RPMI8226 (cell line): ENCODE data around the gene PIGQ.
A peak's percentile ranks its signal among the peaks of the same experiment; 100 is the strongest.

ENCODE experiments used
- DNase-seq: peaks from one replicate; pipeline ENCODE4 v3.0.0-alpha.2; 2015

The PIGQ gene

DNA sequence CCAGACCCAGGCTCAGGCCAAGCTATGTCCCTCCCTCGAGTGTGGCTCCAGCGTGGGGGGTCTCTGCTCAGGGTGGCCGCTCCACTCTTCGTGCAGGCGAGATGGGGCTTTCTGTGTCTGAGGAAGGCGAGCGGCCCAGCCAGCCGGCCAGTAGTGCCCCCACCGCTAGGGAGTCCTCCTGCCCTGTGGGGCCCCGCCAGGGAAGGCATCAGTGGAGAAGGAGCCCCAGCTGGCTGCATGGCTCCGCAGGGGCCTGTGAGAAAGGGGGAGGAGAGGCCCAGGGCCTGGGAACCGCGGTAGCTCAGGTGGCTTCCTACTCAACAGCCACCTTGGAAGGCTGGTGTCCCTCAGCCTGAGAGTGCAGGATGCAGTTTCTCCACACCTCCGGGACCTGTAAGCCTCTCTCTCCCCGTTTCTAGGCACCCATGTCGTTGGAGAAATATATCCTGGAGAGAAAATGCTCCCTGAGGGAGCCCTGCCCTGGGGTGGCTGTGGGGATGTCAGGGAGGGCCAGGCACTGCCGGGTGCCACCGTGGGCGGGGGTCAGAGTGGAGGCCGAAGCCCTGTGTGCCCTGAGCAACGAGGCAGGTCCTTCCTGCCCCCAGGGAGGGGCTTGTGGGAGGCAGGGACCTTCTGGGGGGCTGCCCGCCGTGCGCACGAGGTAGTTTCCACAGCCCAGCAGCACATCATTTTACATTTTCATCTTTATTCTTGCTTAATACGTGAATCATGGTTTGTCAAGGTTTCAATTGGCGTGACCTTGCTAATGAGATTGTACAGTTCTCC, 3.3 kb downstream of the PIGQ start:
- no peak for DNase-seq

DNA sequence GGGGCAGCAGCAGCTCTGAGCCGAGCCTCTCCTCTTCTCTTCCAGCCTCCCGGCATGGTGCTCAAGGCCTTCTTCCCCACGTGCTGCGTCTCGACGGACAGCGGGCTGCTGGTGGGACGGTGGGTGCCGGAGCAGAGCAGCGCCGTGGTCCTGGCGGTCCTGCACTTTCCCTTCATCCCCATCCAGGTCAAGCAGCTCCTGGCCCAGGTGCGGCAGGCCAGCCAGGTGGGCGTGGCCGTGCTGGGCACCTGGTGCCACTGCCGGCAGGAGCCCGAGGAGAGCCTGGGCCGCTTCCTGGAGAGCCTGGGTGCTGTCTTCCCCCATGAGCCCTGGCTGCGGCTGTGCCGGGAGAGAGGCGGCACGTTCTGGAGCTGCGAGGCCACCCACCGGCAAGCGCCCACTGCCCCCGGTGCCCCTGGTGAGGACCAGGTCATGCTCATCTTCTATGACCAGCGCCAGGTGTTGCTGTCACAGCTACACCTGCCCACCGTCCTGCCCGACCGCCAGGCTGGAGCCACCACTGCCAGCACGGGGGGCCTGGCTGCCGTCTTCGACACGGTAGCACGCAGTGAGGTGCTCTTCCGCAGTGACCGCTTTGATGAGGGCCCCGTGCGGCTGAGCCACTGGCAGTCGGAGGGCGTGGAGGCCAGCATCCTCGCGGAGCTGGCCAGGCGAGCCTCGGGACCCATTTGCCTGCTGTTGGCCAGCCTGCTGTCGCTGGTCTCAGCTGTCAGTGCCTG, 4.4 kb downstream of the PIGQ start:
- no peak for DNase-seq

DNA sequence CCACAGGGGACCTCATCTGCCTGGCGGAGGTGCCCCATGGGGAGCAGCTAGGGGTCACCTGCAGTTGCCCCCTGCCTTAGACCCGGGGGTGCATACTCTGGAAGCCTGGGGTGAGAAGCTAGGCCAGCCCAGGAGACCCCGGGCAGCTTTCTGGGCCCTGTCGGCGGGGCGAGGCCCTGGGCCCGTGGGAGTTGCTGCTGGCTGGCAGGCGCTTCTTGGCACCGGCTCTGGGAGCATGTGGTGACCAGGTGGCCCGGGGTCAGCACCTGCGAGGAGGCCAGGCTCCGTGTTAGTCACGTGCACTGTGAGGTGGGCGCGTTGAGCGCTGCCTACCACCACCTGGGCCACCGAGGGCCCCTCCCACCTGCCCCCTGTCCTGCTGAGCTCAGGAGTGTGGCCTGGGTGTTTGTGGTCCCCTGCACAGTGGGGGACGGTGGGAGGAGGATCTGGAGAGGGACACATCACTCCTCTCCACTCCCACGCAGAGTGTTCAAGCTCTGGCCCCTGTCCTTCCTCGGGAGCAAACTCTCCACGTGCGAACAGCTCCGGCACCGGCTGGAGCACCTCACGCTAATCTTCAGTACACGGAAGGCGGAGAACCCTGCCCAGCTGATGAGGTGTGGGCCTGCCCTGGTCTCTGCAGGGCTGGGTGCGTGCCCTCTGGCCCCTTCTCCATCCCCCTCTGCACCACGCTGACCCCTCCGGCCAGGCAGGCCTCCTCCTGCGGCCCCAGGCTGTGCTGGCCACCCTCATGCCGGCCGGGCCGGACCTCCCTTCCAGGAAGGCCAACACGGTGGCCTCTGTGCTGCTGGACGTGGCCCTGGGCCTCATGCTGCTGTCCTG, 5.8 kb downstream of the PIGQ start:
- DNase-seq, result no peak

DNA sequence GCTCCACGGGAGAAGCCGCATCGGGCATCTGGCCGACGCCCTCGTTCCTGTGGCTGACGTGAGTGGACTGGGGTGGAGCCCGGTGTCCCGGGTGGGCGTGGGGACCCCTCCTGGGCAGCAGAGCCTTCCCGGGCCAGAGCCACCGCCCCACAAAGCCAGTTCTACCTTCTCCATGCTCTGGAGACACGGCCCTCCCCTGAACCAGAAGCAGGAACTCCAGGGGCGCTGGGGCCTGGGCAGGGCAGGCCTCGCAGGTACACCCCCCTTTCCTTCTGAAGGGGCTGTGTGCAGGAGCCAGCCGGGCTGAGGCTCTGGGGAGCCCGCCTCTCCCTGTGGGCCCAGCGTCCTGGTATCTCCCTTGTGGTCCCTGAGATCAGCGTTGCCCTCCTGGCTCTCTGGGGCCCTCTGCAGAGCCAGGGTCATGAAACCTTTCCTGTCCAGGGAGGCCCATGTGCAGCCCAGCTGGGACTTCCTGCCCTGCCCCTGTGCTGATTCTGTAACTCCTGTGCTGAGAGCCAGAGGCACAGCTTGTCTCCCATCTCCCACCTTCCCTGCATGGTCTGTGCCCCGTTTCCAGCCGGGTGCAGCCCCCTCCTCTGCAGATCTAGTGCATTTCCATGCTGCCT, 6.5 kb downstream of the PIGQ start:
- no peak for DNase-seq

DNA sequence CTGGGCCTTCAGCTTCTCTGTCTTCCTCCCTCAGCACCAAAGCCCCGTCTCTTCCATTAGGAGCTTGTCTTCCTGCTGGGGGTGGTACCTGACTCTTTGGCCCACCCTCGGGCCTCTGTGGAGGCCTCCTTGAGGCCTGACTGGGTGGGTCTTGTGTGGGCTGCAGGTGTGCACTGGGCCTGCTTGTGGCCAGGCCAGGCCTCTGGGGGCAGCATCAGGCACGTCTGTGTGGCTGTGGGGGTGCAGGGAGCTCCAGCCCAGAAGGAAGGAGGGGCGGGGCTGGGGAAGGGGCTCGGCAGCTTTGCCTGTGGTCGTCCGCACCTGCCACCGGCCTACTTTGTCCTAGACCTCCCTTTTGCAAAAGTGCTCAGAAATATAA, 7.0 kb downstream of the PIGQ start:
- DNase-seq, result no peak

DNA sequence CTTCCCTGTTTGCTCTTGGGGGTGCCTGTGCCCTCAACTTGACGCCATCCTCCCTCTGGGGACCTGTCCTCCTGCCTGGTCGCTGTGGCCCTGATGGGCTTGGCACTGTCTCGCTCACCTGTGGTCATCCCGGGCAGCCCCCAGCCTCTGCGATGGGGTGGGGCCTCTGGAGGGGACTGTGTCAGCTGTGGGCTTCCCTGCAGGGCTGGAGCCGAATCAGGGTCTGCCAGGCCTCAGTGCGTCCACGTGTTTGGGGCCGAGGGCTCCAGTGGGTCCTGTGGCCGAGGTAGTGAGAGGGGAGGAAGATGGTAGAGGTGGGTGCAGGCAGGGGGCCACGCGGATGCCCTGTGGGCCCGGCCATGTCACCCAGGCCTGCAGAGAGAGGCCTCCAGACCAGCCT, 8.0 kb downstream of the PIGQ start:
- DNase-seq, result no peak

DNA sequence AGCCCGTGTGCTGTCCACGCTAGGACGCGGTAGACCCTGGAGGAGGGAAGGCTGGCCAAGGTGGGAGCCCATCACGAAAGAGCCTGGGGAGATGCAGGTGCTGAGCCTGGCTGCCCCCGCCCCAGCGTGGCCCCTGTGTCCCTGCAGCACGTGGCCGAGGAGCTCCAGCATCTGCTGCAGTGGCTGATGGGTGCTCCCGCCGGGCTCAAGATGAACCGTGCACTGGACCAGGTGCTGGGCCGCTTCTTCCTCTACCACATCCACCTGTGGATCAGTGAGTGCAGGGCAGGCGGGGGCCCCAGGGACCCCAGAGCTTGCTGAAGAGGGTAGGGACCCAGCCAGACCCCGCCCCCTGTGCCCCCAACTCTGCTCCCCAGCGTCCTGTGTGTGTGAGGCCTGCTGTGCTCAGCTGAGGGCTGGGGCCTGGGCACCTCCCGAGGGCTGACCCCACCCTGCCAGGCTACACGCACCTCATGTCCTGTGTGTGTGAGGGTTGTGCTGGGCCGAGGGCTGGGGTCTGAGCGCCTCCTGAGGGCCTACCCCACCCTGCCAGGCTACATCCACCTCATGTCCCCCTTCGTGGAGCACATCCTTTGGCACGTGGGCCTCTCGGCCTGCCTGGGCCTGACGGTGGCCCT, 8.6 kb downstream of the PIGQ start:
- DNase-seq, result no peak

DNA sequence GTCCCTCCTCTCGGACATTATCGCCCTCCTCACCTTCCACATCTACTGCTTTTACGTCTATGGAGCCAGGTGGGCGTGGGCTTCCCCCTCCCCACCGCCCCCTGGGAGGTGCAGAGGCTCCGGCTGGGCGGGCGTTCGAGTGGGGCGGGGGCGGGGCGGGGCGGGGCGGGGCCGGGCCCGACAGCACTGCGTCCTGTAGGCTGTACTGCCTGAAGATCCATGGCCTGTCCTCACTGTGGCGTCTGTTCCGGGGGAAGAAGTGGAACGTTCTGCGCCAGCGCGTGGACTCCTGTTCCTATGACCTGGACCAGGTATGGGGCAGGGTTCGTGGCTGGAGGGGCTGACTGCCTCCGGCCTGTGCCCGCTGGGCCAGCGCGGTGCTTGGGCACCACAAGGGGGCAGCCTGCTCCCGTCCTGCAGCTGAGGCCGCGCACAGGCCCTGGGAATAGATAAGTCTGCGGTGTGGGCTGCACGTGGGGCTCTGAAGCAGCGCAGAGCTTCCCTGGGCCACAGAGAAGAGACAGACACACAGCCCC, 9.2 kb downstream of the PIGQ start:
- DNase-seq, result peak; percentile 90

DNA sequence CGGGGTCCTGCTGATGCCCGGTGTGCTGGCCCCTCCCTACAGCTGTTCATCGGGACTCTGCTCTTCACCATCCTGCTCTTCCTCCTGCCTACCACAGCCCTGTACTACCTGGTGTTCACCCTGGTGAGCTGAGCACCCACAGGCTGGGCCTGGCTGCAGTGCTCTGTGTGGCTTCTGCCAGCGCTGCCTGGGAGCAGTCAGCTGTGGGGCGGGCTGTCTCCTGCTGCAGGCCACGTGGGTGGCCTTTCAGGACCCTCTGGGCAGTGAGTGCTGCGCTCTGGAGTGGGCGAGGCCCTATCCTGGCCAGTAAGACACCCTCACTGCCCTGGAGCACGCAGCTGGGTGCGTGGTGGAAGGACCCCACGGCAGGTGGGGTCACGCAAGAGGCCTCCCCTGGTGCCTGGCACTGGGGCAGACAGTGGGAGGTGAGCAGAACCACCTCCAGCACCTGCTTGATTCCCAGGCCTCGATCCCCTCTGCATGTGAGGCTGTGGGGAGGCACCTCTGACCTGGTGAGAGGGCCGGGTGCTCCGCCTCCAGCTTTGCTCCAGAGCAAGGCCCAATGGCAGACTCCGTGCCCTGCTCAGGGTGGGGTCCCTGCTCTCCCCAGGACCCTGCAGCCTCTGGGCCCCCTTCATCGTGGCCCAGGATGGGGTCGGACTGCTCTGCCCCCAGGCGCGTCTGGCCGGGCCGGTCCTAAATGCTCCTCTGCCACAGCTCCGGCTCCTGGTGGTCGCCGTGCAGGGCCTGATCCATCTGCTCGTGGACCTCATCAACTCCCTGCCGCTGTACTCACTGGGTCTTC, 10.6 kb downstream of the PIGQ start:
- no peak for DNase-seq

DNA sequence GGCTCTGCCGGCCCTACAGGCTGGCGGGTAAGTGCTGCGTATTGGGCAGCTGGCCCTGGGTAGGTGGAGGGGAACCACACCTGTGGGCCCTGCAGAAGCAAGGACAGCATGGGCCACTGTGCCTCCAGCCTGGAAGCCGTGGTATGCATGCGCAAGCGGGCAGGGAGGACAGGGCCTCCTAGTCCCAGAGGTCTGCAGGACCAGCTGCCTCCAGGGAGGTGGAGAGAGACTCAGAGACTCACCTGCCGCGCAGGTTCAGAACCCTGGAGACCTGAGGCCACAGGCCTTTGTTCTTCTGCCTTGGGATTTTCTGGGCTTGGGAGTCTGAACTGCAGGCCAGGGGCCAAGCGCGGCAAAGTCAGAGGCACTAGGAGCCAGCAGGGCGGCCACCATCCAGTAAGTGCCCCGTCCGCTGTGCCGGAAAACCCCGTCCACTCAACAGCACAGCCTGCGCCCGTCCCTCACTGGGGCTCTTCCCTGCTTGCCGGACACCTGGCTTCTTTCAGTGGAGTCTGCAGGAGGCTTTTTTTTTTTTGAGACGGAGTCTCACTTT, 11.3 kb downstream of the PIGQ start:
- no peak for DNase-seq

DNA sequence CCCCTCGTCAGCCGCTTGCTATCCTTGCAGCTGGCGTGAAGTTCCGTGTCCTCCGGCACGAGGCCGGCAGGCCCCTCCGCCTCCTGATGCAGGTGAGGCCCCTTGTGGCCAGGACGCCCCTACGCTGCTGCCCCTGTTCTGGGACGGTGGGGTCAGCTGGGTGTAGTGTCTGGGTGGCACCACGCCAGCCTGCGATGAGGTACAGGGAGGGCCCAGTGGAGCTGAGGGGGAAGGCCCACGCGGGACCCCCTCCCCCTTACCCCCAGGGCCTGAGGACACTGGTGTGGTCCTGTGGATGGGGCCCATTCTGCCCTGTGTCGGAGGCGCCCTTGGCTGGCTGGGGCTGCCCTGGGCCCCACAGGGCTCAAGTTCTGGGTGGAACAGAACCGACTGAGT, 12.4 kb downstream of the PIGQ start:
- DNase-seq, result no peak

DNA sequence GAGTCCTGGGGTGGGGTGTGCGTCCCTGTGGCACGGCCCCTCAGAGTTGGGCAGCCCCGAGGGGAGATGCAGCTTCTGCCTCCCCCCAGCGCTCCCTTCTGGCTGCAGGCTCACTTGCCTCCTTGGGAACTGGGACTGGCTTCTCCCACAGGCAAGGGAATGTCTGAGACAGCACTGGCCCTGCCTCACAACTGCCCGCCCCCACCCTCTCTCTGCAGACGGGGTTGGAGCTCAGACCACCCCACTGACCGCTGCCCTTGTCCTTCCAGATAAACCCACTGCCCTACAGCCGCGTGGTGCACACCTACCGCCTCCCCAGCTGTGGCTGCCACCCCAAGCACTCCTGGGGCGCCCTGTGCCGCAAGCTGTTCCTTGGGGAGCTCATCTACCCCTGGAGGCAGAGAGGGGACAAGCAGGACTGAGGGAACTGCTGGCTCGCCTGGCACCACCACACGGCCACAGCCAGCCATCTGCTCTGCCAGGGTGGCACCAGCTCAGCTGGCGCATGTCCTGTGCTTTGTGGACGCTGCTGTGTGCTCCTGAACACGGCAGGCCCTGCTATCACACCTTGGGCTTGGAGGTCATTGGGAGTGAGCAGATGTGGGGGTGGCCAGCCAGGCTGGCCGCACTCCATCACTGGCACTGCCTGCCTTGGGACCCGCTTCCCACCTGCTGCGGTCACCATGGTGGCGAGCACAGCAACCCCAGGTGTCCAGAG, 13.0 kb downstream of the PIGQ start:
- DNase-seq, result peak; percentile 49

DNA sequence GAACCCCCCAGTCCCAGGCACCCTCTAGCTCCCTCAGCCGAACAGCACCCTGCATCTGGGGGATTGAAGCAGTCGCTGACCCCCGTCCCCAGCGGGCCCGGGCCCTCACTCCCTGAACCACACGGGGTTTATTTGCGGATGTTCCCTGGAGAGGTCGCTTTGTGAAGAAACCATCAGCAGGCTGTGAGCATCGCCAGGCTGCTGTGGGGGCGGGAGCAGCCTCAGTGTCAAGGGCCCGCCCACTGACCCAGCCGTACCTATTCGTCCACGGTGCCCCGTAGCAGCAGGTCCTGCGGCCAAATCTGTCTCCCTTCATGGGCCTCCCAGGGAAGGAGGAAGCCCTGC, 13.7 kb downstream of the PIGQ start:
- peak; percentile 8 for DNase-seq

DNA sequence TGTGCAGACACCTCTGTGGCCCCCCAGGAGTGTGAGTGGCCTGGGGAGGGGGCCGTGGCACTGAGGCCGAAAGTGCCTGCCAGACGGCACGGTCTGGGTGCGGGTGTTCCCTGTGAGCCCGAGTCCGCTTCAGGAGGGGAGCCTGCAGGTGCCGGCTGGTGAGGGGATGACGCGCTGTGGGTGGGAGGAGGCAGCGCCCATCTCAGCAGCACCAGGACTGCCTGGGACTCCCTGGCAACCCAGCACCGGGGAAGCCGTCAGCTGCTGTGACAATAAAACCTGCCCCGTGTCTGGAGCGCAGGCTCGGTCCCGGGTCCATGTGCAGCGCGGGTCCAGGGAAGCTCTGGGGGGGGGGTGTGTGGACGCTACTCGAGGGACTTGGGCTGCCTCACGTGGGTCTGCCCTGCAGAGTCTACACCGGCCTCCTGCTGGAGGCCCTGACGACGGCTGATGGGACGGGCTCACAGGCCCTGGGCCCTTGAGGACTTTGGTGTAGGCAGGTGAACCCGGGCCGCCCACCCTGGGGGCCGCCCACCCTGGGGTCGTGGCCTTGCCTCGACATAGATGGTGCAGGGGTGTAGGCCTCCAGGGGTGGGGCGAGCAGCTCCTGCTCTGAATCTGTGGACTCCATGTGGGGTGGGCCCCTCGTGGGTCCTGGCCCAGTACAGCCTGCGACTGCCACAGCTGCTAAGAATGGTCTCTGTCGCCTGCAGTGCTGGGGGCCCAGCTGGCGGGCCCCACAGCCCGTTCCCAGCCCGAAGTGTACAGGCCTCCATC, 14.2 kb downstream of the PIGQ start:
- peak; percentile 3 for DNase-seq

DNA sequence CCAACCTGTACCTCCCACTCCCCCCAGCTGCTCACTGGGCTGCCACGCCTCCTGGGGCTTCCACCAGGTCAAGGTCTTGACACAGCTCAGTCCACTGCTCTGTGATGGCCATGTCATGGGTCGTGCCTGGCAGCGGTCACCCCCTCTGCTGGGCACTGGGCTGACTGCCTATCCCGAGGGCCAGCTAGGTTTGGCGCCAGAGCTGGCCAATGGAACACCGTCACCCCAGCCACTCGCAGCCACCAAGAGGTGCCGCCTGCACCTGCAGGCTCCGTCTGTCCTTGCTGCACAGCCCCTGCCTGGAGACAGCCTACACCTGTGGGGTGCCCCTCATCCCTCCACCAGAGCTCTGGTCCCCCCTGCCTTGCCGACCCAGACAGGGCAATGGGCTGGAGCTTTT, 15.6 kb downstream of the PIGQ start:
- peak; percentile 65 for DNase-seq

DNA sequence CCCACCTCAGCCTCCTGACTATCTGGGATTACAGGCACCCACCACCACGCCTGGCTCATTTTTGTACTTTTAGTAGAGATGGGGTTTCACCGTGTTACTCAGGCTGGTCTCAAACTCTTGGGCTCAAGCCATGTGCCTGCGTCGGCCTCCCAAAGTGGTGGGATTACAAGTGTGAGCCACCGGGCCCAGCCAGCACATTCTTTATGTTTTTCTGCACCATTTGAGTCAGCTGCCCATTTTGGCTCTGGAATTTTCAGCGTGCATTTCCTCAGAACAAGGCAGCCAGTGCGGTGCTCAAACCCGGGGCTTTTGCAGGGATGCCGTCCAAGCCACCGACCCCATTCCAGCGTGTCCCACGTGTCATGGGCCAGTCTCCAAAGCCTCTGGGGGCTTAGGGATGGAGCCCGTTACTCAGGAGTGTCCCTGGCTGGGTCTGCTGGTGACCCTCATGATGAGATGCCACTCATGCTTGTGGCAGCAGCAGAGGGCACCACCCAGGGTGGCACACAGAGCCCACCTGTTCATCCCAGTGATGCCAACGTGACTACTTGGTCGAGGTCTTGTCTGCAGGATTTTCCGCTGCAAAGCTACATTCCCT, 16.4 kb downstream of the PIGQ start:
- no peak for DNase-seq

DNA sequence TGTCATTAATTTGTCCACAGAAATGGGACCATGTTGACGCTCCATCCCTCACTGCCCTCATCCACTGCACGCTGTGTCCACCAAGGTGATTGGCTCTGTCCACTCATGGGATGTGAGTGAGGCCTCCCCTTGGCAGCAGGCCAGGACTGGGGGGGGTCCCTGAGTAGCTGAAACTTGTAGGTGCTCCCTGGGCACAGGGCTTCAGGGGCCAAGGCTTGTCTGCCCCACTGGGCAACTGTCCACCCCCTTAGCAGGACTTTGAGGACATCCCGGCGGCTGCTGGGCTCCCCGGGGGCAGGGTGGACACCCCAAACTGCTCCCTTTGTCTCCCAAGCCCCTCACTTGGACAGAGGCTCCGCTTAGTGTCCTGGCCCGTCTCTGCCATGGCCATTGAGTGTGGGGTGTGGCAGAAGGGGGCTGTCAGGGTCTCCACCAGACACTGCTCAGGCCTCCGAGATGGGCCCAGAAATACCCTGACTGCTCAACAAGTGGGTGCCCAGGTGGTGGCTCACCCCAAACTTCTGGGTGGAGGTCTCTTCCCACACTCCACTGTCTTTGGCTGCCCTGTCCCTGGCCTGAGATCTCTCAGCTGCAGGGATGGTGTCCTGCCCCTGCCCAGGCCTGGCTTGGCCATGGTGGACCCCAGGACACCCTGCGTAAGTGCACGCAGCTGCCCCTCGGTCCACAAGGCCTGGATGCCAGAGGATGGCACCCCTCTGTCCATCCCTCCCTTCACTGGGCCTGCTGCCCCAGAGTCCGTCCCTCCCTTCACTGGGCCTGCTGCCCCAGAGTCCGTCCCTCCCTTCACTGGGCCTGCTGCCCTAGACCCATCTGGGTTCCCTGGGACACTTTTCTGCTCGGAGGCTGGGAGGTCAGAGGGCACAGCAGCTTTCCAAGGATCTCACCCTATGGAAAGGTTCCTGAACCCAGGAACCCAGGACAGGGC, 17.1 kb downstream of the PIGQ start:
- DNase-seq, result no peak

DNA sequence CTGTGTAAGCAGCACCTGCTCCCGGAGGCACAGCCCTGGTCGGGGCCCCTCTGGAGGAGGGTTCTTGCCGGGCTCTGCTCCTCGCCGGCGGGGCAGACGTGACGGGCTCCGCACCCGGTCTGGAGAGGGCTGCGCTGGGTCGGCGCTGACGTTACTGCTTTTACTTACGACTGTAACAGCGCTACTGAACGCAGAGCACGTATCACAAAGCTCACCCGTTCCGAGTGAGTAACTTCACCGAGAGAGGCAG, 18.8 kb downstream of the PIGQ start:
- peak; percentile 70 for DNase-seq
